GM12878 (cell line): ENCODE results near the gene BCL2. TPM values are rescaled to one million over a fixed set of nuclear protein-coding genes. Genes with fewer than 3 reads are reported as not detected.

ENCODE experiments used
- REST ChIP-seq: IDR thresholded peaks from 2 replicates; pipeline ENCODE4 v1.6.1; 2012; ENCODE audit warnings: mild to moderate bottlenecking, low read depth, low read length
- SIN3A ChIP-seq: IDR thresholded peaks from 2 replicates; pipeline ENCODE4 v1.6.1; 2012; ENCODE audit warnings: low read depth, low read length, improper control_type of control experiment
- SMARCA5 ChIP-seq: fragments of 450-650 bp; IDR thresholded peaks from 2 replicates; pipeline ENCODE4 v1.6.1; 2017; ENCODE audit warnings: mild to moderate bottlenecking
- TBL1XR1 ChIP-seq: IDR thresholded peaks from 2 replicates; pipeline ENCODE4 v1.6.1; 2012; ENCODE audit warnings: low read depth, low read length, improper control_type of control experiment
- polyA plus RNA-seq, 11 experiments: library from polyadenylated mRNA; depleted of rRNA in 4 of 11; unstranded in 6 of 11; stranded (reverse) in 5 of 11; fragments of >200 nt; fragmentation: Nextera tagmentation in 4 of 11; fragmentation: Illumina TruSeq in 1 of 11; extraction: Ambion mirVana in 4 of 11; extraction: Trizol in 1 of 11; gene quantifications; 1 replicate in 1 of 11; 2 replicates in 10 of 11; pipeline versions ENCODE4 v1.2.1 to v1.2.3, GENCODE V29; 2011 to 2016; ENCODE audit warnings: inconsistent platforms in 2 of 11, missing spikeins in 2 of 11, low read depth in 1 of 11
- total RNA-seq, 4 experiments: library from RNA; depleted of rRNA in 3 of 4; stranded (reverse); fragments of >200 nt in 3 of 4; fragmentation: Illumina TruSeq in 1 of 4; extraction: Trizol in 1 of 4; gene quantifications; 2 replicates each; pipeline versions ENCODE4 v1.2.1 to v1.2.3, GENCODE V29; 2013 to 2021
- TF ChIP-seq, protein P1 (sequence below): IDR thresholded peaks from 2 replicates; pipeline ENCODE4 v1.6.1; 2012; ENCODE audit warnings: low read length, inconsistent platforms
- TF ChIP-seq, protein P2 (sequence below): fragments of 450-650 bp; IDR thresholded peaks from 2 replicates; pipeline ENCODE4 v1.6.1; 2018; ENCODE audit warnings: mild to moderate bottlenecking, low read depth, moderate library complexity; ENCODE audit not compliant: partially characterized antibody

BCL2 gene
- total and polyA plus RNA-seq, 10 of the 15 experiments (the other 5 are each of a cell fraction or from before 2014, with no cell fraction given), result 4.1 to 47.8 (median 19.3) TPM

- TF ChIP-seq, protein P1, sequence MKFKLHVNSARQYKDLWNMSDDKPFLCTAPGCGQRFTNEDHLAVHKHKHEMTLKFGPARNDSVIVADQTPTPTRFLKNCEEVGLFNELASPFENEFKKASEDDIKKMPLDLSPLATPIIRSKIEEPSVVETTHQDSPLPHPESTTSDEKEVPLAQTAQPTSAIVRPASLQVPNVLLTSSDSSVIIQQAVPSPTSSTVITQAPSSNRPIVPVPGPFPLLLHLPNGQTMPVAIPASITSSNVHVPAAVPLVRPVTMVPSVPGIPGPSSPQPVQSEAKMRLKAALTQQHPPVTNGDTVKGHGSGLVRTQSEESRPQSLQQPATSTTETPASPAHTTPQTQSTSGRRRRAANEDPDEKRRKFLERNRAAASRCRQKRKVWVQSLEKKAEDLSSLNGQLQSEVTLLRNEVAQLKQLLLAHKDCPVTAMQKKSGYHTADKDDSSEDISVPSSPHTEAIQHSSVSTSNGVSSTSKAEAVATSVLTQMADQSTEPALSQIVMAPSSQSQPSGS, result no peak
- no peak for TF ChIP-seq REST
- TF ChIP-seq SIN3A, result no peak
- TF ChIP-seq, protein P2, sequence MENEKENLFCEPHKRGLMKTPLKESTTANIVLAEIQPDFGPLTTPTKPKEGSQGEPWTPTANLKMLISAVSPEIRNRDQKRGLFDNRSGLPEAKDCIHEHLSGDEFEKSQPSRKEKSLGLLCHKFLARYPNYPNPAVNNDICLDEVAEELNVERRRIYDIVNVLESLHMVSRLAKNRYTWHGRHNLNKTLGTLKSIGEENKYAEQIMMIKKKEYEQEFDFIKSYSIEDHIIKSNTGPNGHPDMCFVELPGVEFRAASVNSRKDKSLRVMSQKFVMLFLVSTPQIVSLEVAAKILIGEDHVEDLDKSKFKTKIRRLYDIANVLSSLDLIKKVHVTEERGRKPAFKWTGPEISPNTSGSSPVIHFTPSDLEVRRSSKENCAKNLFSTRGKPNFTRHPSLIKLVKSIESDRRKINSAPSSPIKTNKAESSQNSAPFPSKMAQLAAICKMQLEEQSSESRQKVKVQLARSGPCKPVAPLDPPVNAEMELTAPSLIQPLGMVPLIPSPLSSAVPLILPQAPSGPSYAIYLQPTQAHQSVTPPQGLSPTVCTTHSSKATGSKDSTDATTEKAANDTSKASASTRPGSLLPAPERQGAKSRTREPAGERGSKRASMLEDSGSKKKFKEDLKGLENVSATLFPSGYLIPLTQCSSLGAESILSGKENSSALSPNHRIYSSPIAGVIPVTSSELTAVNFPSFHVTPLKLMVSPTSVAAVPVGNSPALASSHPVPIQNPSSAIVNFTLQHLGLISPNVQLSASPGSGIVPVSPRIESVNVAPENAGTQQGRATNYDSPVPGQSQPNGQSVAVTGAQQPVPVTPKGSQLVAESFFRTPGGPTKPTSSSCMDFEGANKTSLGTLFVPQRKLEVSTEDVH, result no peak
- TF ChIP-seq SMARCA5, result no peak
- no peak for TF ChIP-seq TBL1XR1
Observed at GRCh38 chr18:63326011-63326410, 6.4 kb upstream of the BCL2 start (continued).
